Bronchial epithelial cell (primary cell): ENCODE results near the gene UBXN10. TPM values are rescaled to one million over a fixed set of nuclear protein-coding genes. Genes with fewer than 3 reads are reported as not detected.

Experiments used
- DNase-seq: peaks from one replicate; pipeline ENCODE4 v3.0.0-alpha.2; 2010; ENCODE audit warnings: low read depth
- FAIRE-seq: peaks from 2 replicates; lab custom pipeline; 2011; peaks lifted over from hg19 to GRCh38; lab: Jason Lieb, UNC
- H3K27me3 ChIP-seq: 2 replicates; pipeline ENCODE4 v1.5.1; 2011; ENCODE audit warnings: low read length; ENCODE audit not compliant: control insufficient read depth, insufficient read depth
- H3K36me3 ChIP-seq: 2 replicates; pipeline ENCODE4 v1.5.1; 2011; ENCODE audit warnings: low read length; ENCODE audit not compliant: control insufficient read depth, insufficient read depth
- H3K4me3 ChIP-seq: 2 replicates; pipeline ENCODE4 v1.5.1; 2011; ENCODE audit warnings: mild to moderate bottlenecking, low read depth, low read length, control low read depth
- CTCF ChIP-seq: IDR thresholded peaks from 2 replicates; pipeline ENCODE4 v1.5.1; 2011; ENCODE audit warnings: mild to moderate bottlenecking, moderate library complexity, low read length, control low read depth, inconsistent platforms; ENCODE audit not compliant: insufficient read depth, severe bottlenecking
- total RNA-seq: library from RNA; depleted of rRNA; stranded (reverse); fragments of >200 nt; gene quantifications from 2 replicates; pipeline ENCODE4 v1.2.1, GENCODE V29; 2014

Gene UBXN10
- total RNA-seq, 1 donor from 2014 or later: under 0.01 TPM

- Histone ChIP-seq H3K4me3 (no peak overlapping the region), H3K27me3 (no peaks in the 10 kb centered on the region), H3K36me3 (no peaks in the 10 kb centered on the region)
- TF ChIP-seq CTCF: no peak
- FAIRE-seq (no peak), DNase-seq (no peak)
These were observed 42.6 kb upstream of the UBXN10 start for GRCh38 chr1:20143318-20143717.

GRCh38 chr1:20143734-20144565 is 41.9 kb upstream of the UBXN10 start:
- no peaks in the 10 kb centered on the region for H3K36me3 ChIP-seq
- DNase-seq: no peak
- no peak for FAIRE-seq
- no peak for TF ChIP-seq CTCF
- H3K4me3 ChIP-seq: no peak overlapping the region
- no peaks in the 10 kb centered on the region for H3K27me3 ChIP-seq

- Histone ChIP-seq H3K27me3 (no peaks in the 10 kb centered on the region), H3K4me3 (no peak overlapping the region), H3K36me3 (no peaks in the 10 kb centered on the region)
- FAIRE-seq (no peak), DNase-seq (no peak)
- TF ChIP-seq CTCF: no peak
These were observed 37.9 kb upstream of the UBXN10 start for GRCh38 chr1:20147846-20148570.

- DNase-seq (no peak), FAIRE-seq (no peak)
- no peak overlapping the region for H3K4me3 ChIP-seq
- no peaks in the 10 kb centered on the region for H3K27me3 ChIP-seq
- no peaks in the 10 kb centered on the region for H3K36me3 ChIP-seq
- no peak for TF ChIP-seq CTCF
These were observed 37.1 kb upstream of the UBXN10 start for GRCh38 chr1:20148571-20149500.

- H3K36me3 ChIP-seq: no peaks in the 10 kb centered on the region
- H3K27me3 ChIP-seq: no peaks in the 10 kb centered on the region
- FAIRE-seq (no peak), DNase-seq (no peak)
- no peak for TF ChIP-seq CTCF
- no peak overlapping the region for H3K4me3 ChIP-seq
These were observed 36.1 kb upstream of the UBXN10 start for GRCh38 chr1:20149601-20150325.
